UCSD-AML1 (cell line): ENCODE data around the gene NDUFB8.

Experiments used
- DNase-seq: peaks from one replicate; lab custom pipeline; 2025; ENCODE audit not compliant: unreplicated experiment; lab: John Stamatoyannopoulos, UW

Gene NDUFB8

DNA sequence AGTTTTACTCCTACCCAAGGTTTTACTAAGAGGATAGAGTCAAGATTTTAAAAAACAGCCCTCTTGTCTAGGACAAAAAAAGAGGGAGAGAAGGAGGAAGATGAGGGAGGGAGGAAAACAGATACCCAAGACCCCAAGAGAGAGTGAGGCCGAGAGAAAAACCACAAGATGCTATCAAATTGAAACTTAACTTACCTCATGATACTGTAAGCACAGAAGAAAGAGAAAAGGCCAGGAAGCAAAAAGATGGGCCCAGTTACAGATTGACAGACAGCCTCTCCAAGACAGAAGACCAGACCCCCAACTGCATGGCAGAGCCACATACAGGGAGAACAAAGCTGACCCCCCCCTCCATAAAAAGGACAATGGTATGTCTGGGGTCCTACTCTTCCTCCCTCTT, 21.4 kb downstream of the NDUFB8 start:
- DNase-seq: no peak

DNA sequence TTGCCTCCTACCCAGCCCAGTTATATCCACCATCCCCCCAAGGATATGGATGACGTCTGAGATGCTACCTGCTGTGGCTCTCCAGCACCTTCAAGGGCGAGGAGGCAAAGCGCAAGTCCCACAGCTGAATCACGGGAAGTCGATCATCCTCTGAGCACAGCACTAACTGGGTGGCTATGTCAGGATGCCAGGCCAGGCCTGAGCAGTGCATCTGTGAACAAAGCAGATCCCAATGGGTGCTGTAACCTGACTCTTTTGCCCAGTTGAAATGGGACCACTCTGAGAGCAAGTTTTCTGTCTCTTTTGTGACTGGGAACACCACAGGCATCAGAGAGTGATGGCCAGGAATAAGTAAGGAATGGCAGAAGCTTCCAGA, 22.3 kb downstream of the NDUFB8 start:
- no peak for DNase-seq

DNA sequence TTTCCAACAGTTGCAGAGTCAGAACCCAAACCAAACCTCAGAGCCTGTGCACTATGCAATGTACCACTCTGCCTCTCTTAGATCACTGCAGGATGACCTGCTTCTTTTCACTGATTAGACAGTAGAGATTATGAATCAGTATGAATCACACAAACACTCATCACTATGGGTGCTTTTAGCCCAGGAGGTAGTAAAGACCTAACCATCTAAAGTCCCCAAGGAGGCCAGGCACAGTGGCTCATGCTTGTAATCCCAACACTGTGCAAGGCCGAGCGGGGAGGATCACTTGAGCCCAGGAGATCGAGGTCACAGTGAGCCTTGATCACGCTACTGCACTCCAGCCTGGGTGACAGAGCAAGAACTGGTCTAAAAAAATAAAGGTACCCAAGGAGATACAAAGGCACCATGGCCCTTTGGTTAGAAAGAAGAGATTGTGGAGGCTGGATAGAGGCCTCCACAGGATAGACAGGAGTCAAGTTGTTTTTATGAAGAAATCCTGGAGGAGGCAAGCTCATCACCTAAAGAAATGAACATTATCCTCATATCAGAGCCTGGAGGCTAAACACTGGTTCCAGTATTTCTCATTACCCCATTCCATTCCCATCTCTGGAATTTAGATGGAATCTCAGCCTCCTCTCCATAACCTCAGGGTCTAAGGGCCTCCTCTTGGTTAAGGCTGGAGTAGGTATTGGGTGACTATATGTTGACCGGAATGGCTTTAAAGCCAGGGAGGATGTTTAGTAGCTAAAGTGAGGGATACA, 22.9 kb downstream of the NDUFB8 start:
- DNase-seq: no peak

DNA sequence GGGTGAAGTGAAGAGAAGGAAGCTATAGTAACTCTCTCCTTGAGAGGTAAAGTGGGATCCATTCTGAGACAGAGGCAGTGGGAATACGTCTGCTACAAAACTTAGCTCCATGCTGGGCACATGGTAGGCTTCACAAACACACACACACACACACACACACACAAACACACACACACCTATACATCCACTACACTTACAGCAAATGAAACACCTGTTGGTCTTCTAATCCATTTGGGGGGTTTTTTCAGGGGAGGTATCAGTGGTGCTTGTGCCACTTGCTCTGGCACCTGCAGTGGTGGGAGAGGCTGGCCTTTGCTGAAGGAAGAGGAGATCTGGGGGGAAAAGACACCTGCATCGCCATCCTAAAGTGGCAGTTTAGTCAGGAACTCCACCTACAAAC, 24.5 kb downstream of the NDUFB8 start:
- DNase-seq: no peak

DNA sequence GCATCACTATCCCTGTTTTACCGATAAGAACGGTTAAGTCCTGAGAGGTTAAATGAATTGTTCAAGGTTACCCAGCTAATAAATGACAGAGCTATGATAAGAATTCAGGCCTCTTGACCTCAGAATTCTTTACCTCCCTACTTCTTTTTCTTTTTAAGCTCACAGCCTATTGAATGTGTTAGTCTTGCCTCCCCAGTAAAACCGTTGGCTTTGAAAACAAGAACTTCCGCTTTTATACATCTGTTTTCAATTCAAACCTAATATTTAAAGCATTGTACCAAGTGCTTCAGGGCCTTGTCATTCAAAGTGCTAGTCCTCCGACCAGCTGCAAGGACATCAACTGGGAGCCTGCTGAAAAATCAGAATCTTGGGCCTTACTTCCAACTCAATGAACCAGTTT, 25.6 kb downstream of the NDUFB8 start:
- DNase-seq: no peak

DNA sequence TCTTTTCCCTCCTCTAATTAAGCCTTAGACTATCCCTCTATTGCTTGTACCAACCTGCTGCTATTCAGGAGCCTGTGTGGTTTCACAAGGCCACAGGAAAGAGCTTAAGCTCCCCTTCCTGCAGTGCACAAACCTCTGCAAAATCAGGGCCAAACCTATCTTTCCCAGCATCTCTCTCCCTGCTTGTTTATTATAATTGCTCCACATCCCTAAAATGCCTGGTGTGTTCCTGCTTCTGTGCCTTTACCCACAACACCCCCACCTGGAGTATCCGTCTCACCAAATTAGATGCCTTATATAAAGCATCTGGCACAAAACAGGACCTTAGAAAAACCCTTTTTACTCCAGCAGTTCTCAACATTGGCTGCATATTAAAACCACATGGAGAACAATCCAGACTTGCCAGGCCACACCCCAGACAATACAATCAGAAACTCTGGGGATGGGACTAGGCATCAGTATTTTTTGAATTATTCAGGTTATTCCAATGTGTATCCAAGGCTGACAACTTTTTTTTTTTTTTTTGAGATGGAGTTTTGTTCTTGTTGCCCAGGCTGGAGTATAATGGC, 26.7 kb downstream of the NDUFB8 start:
- no peak for DNase-seq

DNA sequence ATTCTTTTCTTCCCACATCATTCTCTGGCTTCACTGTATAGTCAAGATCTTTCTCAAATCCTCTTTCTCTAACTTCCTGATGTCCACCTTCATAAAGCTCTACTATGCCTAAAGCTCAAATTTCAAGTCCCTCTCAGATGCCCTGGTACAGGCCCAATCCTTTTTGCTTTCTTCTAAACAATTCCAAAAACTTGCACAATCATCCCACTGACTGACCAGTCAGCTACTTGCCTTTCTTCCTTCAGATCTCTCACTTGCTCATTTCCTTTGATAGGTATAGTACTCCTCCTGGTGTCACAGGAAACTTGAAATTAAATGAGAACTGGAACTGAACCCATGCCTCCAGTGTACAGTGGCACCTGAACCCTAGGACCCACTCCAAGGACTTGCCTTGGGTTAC, 28.2 kb downstream of the NDUFB8 start:
- no peak for DNase-seq

DNA sequence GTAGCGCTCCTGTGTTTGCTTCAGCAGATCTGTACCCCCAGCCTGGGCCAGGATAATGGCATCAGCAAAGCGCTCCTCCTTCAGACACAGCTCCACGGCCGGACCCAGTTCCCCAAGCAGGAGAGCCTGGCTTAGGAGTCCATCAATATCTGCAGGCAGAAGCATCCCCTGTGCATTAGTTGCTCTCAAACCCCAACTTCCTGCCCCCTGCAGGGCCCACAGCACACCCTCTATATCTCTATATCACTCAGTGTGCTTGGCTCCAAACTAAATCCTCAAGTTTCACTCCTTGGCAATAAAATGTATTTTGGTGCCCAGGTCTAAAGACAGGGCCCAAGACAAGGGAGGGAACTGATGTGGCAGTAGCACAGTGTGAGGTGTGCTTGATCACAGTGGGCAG, 31.6 kb downstream of the NDUFB8 start:
- no peak for DNase-seq

DNA sequence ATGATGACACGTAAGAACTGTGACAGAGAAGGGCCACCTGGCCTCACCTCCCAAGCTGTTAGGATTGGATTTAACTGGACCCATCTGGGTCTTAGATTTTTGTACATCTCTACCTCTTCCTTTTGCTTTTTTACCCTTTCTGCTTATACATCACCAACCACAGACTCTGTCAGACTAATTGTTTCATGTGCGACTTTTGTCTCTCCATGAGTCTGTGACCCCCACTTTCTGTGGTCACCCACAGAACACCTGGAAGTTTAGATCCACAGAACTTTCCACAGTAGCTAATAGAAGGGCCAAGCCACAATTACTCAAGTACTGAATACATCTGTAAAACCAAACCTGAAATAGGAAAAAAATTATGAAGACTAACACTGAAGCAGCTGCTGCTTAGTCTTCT, 33.1 kb downstream of the NDUFB8 start:
- no peak for DNase-seq

DNA sequence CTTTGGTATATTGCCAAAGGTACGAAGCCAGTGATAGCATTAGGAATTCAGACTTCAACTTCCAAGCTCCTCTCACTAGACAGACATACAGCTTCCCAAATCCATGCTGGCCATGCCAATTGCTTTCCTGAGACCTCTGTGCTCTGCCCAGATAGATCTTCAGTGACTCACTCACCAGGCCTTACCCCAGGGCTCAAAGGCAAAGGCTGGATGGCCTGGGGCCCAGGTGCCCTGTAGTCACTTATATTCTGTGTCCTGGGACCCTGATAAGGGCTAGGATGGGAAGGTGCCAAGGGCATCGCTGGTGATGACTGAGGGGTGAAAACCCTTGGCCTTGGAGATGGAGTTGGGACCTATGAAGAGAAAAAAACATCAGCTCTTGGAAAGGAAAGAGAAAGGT, 39.1 kb downstream of the NDUFB8 start:
- no peak for DNase-seq

DNA sequence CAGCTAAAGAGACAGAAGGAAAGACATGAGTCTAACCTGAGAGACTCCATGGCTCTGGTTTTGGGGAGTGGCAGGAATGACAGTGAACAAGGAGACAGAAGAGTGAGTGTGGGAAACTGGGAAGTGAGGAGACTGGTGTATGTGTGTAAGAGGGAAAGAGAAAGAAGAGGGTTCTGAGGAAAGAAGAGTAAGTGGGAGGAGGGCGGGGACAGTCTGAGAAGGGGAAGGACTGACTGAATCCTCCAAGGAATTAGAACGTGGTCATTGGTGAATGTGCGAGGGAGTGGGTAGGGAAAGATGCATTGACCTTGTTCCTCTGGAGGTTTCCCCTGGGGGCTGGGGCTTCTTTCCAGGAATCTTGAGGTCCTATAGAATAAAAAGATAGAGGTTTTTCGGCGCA, 40.3 kb downstream of the NDUFB8 start:
- no peak for DNase-seq

DNA sequence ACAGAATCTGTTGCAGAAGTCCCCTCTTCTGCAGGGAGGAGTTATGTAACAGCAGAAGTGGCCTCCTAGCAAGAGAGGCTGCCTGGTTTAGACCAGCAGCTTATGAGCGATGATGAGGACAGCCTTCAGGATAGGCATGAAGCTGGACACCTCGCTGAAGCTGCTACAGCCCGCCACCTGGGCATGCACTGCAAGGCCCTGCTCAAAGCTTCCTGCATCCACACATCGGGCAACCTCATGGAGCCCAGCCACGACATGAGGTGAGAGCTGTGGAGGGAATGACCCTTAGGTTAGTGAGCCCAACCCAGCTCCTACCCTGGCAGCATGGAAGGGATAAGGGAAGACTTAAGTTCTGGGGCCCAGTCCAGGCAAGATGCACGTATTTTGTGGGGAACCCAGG, 42.1 kb downstream of the NDUFB8 start:
- DNase-seq: no peak

DNA sequence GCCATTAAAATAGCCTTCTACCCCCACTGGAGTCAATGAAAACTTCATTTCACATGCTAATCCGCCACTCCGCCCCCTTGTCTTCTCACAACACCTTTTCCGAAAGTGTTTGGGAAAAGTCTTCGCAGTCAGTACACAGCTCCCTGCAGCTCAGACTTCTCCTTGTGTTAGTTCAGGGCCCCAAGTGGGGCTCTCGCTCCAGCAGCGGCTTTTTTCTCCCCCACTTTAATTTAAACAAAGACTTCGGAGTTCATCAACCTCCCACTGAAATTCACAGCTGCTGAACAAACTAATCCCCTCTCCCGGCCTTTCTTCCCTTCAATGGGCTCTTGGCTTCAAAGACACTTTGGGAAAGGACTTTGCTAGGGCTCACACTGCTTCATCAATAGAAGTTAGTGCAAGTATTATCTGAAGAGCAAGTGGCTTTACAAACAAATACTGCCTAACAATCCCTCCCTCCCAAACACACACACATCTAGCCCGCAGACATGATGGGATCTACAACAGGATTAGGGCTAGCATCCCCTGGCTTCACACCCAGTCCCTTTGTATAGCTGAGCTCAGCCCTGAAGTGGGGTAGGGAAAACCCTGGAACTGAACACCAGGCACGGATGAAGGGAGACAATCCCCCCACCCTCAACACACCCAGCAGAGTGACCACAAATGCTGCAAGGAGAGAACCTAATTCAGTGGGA, 43.7 kb downstream of the NDUFB8 start:
- no peak for DNase-seq

DNA sequence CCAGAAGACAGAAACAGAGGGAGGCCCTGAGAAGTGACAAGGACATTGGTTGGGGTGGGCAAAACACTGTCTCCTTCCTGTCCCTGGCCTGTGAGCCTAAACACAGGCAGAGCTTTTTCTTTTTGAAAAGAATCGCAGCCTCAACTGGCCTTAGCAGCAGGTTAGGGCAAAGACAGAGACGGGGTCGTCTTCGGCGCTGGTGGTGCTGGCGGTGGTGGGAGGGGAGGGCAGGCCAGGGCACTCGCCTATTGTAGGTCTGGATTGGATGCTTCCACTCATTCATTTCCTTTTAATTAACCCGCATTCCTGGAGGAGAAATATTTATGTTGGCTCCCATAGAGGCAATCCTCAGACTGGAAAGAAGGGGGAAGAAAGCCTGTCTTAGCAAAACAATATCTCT, 44.3 kb downstream of the NDUFB8 start:
- no peak for DNase-seq

DNA sequence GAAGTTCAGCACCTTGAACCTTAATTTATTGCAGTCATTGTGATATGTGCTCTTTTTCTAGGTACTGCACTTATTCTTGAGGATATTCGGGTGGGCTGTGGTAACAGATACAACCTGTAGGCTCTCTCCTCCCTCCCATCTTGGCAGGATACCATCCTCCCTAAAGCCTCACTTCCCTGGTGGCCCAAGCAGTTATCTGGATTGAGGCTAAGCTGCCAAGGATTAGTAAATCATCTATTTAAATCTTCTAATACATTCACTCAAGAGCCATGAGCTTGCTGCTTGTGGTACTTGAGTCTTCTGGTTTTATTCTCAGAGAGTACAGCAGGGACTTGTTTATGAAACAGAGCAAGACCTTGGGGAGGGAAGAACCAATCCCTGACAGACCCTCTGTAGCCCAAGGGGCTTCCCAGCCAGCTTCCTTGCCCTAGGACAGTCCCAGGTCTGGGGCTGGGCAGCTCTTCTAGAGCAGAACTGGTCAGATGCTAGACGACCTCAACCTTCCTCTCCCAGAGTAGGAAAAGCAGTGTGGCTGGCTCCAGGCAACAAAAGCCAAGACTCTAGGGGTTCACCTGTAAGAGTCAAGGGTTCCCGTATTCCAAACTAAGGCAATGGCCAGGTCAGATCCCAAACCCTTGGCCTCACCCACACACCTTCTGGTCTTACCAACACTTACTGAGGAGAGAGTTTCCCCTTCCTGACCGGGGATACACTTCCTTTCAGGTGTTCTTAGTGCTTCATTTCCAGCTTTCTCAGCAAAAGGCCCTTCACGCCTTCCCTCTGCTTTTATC, 45.6 kb downstream of the NDUFB8 start:
- DNase-seq: no peak

DNA sequence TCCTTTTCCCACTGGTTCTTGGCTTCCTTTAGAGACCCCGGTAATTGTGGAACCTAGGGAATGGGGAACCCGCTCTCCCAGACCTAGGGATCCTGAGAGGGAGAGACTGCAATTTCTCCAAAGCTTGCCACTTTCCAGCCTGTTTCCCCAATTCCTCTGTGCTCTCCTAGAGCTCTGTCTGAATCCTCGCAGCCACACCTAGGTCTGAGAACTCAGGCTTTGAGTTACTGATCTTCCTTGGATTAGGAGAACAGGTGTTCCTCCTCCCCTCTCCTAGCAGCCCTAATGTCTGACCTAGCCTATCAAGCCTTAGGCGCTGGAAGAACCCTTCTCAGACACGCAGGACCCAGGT, 46.9 kb downstream of the NDUFB8 start:
- no peak for DNase-seq

DNA sequence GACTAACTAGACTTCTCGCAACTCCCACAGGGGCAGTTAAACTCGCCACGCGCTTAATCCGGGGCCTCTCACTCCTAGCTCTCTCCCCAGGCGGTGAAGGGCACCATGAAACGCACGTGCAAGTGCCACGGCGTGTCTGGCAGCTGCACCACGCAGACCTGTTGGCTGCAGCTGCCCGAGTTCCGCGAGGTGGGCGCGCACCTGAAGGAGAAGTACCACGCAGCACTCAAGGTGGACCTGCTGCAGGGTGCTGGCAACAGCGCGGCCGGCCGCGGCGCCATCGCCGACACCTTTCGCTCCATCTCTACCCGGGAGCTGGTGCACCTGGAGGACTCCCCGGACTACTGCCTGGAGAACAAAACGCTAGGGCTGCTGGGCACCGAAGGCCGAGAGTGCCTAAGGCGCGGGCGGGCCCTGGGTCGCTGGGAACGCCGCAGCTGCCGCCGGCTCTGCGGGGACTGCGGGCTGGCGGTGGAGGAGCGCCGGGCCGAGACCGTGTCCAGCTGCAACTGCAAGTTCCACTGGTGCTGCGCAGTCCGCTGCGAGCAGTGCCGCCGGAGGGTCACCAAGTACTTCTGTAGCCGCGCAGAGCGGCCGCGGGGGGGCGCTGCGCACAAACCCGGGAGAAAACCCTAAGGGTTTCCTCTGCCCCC, 47.4 kb downstream of the NDUFB8 start:
- peak; percentile 55 for DNase-seq

DNA sequence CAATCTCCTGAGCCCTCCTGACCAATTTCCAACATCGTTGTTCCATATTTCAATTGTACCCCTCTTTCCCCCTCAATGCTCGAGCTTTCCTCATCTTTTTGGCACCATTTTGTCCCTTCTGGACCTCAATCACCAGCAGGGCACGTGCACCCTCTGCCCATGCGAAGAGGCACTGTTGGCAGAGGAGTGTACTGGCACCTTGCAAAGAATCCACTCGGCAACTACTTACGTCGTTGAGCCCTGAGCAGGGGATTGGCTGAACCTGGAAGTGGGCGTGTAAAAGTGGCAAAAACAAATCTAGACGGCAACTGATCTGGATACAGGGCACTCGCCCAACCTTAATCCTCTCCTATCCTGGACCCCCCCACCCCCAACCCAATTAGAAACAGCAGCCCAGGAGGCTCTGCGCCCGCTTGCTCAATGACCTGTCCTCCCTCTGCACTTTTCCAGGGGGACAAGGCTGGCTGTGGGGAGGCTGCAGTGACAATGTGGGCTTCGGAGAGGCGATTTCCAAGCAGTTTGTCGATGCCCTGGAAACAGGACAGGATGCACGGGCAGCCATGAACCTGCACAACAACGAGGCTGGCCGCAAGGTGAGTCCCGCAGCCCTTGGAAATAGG, 48.1 kb downstream of the NDUFB8 start:
- DNase-seq: peak; percentile 83

DNA sequence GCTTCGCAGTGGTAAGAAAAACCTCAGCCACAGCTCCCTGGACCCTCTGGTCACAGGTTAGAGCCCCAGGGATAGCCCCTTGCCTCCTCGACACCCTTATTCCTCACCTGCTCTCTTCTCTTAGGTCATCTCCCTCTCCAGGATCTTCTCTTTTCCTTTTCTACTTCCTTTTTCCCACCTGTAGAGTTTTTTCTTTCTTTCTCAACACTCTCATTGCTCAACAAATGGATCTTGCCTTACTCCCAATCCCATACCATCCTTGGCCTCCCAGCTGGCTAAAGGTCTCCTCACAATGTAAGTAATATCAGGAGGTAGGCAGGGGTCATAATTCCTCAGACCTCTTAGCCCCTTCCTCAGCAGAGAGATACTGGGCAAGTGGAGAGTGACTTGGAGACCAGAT, 49.7 kb downstream of the NDUFB8 start:
- no peak for DNase-seq

DNA sequence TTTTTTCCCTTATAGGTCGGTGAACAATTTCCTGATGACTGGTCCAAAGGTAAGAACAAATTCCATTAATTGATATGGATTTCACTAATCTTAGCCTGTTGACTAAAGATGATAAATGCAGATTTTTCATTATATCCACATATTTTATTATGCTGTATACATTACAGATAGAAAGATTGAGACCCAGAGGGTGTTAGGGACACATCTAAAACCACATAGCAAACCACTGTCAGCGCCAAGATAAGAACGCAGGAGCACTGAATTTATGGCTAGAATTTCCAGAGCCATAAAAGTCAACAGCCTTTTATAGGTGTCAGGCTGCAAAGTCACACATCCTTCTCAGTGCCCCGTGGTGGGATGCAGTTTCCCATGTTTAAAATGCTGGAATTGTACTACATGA, 50.6 kb downstream of the NDUFB8 start:
- no peak for DNase-seq

DNA sequence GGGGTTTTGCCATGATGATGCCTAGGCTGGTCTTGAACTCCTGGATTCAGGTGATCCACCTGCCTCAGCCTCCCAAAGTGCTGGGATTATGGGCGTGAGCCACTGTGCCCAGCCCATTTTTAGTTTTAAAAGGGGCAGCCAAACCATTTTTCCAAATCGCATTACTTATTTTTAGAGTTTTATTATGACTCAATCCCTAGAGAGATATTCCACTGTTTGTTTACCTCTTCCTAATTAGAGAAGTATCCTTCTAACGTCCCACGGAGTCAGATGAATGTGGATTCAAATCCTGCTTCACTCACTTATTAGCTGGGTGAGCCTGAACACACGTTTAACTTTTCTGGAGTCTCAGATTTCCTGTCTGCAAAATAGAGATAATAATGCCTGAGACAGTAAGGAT, 51.7 kb downstream of the NDUFB8 start:
- no peak for DNase-seq
